HG03460 (cell line): Measurements from ENCODE around the gene ZMYM2.
"Not testable (repeated sequence)": the region's sequence is repeated elsewhere in the genome, so short reads cannot be mapped to it uniquely, and the experiment has no call there.

Experiments
- ATAC-seq: cut with Tn5 transposase; IDR thresholded peaks from one replicate; pipeline ENCODE4 v1.9.1; 2021; ENCODE audit not compliant: unreplicated experiment

Gene ZMYM2

DNA sequence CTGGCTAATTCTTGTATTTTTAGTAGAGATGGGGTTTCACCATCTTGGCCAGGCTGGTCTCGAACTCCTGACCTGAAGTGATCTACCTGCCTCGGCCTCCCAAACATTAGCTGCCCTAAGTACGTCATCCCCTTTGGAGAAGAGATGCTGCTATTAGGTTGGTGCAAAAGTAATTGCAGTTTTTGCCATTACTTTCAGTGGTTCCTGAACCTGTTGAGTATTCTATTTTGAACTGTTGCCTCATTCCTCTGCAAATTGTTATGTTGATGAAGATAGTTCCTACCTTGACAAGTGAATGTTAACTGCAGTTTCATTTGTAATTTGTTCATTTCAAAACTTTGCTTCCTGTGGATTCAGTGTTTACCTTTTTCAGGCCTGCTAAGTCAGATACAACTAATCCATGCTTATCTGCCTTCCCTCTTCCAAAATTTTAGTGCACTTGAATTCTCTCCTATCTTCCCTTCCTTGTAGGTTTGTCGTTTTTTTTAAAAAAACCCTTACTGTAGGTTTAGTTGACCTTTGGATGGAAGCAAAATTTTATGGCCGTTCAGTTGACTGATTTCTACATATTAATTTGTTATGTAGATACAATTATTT lies 24.0 kb downstream of the ZMYM2 start:
- ATAC-seq: no peak

GRCh38 chr13:19984430-19985218 lies 26.1 kb downstream of the ZMYM2 start:
- peak; percentile 66 for ATAC-seq

DNA sequence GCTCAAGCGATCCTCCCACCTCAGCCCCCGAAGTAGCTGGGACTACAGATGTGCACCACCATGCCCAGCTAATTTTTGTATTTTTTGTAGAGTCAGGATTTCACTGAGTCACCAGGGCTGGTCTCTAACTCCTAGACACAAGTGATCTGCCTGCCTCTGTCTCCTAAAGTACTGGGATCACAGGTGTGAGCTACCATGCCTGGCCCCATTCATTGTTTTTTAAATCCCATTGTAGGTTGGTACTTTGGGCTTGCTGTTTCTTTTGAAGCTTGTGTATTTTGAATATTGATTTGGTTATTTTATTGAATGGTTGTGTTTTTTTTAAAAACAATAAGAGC lies 26.7 kb downstream of the ZMYM2 start:
- no peak for ATAC-seq

GRCh38 chr13:19991531-19991930 lies 33.0 kb downstream of the ZMYM2 start:
- ATAC-seq: no peak

DNA sequence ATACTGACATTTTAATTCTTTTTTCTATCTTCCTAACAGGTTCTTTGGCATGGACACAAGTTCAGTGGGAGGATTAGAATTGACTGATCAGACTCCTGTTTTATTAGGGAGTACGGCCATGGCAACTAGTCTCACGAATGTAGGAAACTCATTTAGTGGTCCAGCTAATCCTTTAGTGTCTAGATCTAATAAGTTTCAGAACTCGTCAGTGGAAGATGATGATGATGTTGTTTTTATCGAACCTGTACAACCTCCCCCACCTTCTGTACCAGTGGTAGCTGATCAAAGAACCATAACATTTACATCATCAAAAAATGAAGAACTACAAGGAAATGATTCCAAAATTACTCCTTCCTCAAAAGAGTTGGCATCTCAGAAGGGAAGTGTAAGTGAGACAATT lies 34.5 kb downstream of the ZMYM2 start:
- ATAC-seq: no peak

- no peak for ATAC-seq
Measured at GRCh38 chr13:19998960-19999359, 40.4 kb downstream of the ZMYM2 start.

GRCh38 chr13:20000062-20000552 lies 41.6 kb downstream of the ZMYM2 start:
- ATAC-seq: no peak

DNA sequence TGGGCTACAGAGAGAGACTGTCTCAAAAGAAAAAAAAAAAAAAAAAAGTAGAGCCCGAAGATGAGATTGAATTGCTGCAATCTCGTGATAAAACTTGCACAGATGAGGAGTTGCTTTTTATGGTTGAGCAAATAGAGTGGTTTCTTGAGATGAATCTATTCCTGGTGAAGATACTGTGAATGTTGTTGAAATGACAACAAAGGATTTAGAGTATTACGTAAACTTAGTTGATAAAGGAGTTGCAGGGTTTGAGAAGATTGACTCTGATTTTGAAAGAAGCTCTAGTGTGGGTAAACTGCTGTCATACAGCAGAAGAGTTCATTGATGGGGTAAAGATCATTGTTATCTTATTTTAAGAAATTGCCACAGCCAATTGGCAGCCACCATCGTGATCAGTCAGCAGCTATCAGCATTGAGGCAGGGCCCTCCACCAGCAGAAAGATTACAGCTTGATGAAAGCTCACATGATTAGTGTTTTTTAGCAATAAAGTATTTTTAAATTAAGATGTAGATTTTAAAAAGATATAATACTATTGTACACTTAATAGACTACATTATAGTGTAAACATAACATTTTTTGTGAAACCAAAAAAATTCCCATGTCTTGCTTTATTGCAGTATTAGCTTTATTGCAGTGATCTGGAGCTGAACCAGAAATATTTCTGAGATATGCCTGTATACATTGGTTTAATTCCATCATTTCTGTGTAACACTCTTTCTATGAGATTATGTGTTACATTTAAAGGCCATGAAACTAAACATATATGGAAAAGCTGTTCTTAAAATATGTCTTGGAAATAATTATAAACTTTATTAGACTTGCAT lies 43.1 kb downstream of the ZMYM2 start:
- ATAC-seq: no peak

GRCh38 chr13:20002787-20003186 lies 44.3 kb downstream of the ZMYM2 start:
- ATAC-seq: no peak

DNA sequence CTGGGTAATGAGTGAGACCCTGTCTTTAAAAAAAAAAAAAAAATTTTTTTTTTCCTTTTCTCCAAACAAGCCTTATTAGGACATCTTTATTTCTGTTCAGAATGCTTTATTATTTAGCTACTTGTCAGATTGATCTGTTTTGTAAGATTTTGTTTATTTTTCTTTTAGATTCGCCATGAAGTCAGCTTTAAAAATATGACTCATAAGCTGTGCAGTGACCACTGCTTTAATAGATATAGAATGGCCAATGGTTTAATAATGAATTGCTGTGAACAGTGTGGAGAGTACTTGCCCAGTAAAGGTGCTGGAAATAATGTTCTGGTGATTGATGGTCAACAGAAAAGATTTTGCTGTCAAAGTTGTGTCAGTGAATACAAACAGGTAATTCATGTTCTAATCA lies 47.7 kb downstream of the ZMYM2 start:
- ATAC-seq: no peak

DNA sequence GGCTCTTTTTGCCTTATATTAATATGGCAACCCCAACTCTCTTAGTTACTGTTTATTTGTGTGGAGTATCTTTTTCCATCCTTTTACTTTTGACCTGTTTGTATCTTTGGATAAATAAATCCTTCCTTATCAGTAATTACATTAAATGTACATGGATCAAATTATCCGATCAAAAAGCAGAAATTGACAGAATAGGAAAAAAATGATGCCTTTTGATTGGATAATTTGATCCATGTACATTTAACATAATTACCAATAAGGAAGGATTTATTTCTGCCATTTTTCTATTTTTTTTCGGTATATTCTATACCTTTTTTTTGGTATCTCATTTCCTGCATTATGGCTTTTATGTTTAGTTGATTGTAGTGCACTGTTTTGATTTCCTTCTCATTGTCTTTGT lies 57.2 kb downstream of the ZMYM2 start:
- ATAC-seq: no peak

GRCh38 chr13:20016649-20017364 lies 58.3 kb downstream of the ZMYM2 start:
- ATAC-seq: no peak

DNA sequence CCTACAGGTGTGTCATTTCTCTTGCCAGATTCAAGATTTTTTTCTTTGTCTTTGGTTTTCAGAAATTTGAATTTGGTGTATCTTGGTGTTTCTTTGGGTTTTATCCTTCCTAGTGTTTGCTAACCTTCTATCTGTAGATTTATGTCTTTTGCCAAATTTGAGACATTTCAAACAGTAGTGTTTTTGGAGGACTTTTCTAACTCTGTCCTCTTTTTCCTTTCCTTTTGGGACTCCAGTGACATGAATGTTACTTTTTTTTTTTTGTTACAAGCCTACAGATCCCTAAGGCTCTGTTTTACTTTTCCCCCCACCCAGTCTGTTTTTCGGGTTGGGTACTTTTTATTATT lies 58.8 kb downstream of the ZMYM2 start:
- ATAC-seq: no peak

DNA sequence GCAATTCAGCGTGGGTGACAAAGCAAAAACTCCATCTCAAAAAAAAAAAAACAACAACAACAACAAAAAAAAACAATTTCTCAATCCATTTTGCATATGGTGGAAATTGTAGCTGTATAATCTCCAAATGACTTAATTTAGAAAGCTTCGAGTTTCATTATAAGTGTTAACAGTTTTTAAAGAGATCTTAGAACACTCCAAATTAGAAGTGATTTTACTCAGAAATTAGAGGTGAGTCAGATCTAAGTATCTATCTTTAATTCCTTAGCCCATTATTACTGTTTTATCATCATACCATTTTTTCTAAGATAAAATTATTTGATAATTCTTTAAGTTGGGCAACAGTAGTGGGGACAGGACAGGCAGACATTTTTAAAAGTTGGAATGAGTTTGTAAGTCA lies 60.5 kb downstream of the ZMYM2 start:
- ATAC-seq: no peak

GRCh38 chr13:20024702-20025101 lies 66.2 kb downstream of the ZMYM2 start:
- no peak for ATAC-seq

GRCh38 chr13:20028953-20029352 lies 70.4 kb downstream of the ZMYM2 start:
- no peak for ATAC-seq

- ATAC-seq: no peak
Measured at GRCh38 chr13:20033486-20033885, 75.0 kb downstream of the ZMYM2 start.

GRCh38 chr13:20035130-20035529 lies 76.6 kb downstream of the ZMYM2 start:
- no peak for ATAC-seq

- no peak for ATAC-seq
Measured at GRCh38 chr13:20037908-20038307, 79.4 kb downstream of the ZMYM2 start.

DNA sequence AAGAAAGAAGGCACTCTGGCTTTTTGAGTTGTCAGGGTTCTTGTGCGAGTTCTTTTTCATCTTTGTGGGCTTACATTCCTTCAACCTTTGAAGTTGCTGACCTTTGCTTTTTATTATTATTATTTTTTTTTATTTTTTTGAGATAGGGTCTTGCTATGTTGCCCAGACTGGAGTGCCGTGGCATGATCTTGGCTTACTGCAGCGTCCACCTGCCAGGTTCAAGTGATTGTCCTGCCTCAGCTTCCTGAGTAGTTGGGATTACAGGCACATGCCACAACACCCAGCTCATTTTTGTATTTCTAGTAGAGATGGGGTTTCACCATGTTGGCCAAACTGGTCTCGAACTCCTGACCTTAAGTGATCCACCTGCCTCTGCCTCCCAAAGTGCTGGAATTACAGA lies 84.1 kb downstream of the ZMYM2 start:
- ATAC-seq: not testable (repeated sequence)

DNA sequence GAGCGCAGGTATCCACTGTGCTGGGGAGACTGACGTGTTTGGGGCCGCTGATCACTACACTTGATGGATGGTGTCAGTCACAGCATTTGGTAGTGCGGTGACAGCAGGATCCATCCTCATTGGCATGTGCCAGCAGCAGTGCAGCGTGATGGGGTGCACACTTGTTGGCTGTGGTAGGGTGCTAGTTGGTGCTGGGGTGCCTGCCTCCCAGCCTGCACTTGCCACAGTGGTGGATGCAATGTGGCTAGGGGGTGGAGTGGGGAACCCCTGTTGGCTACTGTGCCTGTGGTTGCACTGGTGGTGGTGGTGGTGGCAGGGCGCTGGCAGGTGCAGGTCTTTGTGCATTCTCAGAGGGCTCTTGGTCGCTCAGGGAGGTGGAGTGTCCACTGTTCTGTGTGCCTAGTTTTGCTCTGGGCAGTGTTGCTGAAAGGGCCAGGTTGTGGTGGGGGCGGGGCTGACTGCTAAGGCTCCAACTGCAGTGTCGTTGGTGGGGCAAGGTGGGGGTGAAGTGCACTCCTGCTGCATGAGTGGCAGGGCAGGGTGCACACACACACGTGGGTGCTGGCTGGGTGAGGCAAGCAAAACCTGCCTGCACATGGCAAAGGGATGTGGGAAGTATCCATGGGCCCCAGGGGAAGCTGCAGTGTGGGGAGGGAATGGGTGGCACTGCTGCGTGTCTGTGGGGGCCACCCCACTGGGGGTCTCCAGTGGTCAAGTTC lies 84.8 kb downstream of the ZMYM2 start:
- no peak for ATAC-seq
